HG03095 (cell line): ENCODE results near the gene INPP5K.
"Not testable (repeated sequence)": the region's sequence is repeated elsewhere in the genome, so short reads cannot be mapped to it uniquely, and the experiment has no call there.

ENCODE experiments used
- ATAC-seq: cut with Tn5 transposase; IDR thresholded peaks from one replicate; pipeline ENCODE4 v1.9.1; 2021; ENCODE audit warnings: moderate library complexity; ENCODE audit not compliant: unreplicated experiment

Gene INPP5K

GRCh38 chr17:1516388-1517161 is at the start of gene INPP5K:
TSS of gene INPP5K (minus strand) at chr17:1516612. CDS start at chr17:1516499, 113 bp downstream.
- peak; percentile 78 for ATAC-seq

DNA sequence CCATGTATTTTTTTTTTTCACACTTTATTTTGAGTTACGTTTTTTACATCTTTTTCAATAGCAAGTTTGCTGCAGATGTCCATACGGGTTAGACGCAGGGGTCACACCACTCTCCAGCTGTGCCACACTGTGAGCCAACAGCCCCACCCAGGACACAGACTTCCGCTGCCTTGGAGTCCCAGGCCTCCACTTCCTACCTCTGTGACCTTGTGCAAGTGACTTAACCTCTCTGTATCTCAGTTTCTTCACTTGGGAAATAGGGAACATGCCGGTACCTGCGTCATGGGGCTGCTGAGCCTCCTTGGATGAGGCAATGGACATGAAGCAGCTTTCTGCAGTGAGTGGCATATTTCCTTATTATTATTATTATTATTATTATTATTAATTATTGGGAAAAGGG is 49.5 kb upstream of the INPP5K start:
- ATAC-seq: no peak

- no peak for ATAC-seq
Observed at GRCh38 chr17:1563786-1564613, 47.6 kb upstream of the INPP5K start.

DNA sequence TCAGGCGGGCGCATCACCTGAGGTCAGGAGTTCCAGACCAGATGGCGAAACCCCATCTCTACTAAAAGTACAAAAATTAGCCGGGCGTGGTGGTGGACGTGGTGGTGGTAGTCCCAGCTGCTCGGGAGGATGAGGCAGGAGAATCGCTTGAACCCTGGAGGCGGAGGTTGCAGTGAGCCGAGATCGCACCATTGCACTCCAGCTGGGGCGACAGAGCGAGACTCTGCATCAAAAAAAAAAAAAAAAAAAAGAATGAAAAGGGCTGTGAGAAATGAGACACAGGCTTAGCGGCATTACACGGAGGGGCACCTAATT is 47.0 kb upstream of the INPP5K start:
- ATAC-seq: not testable (repeated sequence)

GRCh38 chr17:1562176-1562643 is 45.8 kb upstream of the INPP5K start:
- peak; percentile 19 for ATAC-seq

DNA sequence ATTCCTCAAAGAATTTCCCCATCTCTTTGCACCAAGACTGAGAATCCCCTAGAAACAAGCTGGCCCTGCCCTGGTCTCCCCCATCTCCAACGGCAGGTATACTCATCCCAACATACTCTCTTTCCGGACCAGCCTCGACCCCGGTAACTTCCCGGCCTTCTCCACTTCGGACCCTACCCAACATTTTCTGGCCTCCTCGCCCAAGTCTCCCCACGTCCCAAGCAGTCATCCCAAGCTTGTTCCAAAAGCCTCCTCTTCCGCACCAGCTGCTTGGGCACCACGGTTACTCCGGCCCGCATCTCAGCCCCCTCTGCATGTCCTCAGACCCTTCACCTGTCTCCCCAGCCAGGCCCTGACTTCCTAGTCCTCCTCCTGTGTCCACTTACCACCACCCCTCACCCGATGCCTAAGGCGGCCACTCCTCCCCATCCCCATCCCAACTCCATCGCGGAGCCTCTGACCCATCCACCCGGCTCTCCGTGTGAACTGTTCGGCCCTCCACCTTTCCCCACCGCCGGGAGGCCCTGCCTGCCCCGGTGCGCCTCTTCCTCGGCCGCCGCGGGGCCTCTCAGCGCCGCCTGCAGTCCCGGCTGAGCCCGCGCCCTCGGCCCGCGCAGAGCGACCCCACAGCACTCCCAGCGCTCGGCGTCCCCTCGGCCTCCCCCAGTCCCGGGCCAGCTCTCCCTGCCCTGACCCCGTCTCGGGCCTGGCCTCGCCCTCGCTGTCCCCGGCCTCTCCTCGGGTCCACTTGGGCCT is 45.2 kb upstream of the INPP5K start:
- no peak for ATAC-seq

- ATAC-seq: no peak
Observed at GRCh38 chr17:1560858-1561355, 44.5 kb upstream of the INPP5K start.

DNA sequence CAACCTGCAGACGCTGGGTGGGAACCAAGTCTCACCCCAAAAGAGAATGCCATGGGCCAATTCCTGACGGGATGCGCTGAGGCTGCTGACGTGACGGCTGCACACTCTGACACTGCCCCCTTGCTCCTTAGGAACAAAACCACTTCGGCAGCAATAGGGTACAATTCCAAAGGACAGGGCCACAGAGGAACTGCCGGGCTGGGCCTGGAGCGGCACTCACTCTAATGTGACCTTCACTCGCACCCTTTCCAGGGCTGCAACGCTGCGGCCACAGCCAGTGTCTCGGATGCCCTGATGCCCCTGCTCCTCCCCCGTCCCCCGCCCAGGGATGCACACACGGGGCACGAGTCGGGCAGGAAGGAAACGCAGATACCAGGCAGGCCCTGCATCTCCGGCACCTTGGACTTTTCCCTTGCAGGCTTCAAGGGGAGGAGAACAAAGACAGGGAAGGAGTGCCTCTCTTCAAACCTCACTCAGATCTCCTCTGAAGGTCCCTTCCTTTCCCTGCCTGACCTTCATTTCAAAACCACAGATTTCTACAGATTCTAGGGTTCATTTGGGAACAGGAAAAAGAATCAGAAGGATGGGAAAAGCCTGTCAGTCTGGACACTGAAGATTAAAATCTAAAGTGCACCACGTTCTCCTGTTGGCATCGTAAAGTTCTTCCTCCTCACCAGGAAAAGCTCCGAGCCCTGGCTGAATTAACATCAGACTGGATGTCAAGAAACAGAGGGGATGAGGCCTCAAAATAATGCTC is 43.9 kb upstream of the INPP5K start:
- ATAC-seq: no peak

GRCh38 chr17:1559047-1560043 is 42.9 kb upstream of the INPP5K start:
- no peak for ATAC-seq

- ATAC-seq: no peak
Observed at GRCh38 chr17:1558401-1558800, 42.0 kb upstream of the INPP5K start.

DNA sequence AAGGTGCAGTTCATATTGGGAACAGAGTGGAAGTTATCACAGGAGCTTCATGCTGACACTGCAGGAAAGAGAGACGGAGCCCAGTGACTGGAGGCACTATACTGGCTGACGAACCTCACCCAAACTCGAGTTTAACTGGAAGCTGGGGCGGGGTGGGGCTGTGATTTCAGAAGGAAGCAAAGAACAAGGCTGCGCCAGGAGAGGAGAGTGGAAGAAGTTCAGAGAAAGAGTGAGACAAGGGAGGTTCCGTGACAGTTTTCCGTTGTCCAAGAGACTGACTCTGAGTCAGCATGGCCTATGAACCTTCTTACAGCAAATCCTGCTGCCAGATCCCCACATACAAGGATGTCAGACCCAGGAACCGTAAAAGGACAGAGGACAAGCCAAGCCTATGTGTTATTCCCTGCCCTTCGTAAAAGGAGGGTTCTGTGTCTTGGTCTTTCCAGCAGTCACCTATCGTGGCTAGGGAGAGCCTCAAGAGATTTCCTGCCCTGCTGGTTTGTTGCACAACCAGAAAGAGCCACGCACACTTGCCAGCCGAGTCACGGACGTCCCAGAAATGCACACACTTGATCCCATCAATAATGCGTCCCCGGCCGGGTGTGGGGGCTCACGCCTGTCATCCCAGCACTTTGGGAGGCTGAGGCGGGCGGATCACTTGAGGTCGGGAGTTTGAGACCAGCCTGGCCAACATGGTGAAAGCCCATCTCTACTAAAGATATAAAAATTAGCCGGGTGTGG is 41.1 kb upstream of the INPP5K start:
- ATAC-seq: no peak

GRCh38 chr17:1555651-1556471 is 39.4 kb upstream of the INPP5K start:
- ATAC-seq: no peak

DNA sequence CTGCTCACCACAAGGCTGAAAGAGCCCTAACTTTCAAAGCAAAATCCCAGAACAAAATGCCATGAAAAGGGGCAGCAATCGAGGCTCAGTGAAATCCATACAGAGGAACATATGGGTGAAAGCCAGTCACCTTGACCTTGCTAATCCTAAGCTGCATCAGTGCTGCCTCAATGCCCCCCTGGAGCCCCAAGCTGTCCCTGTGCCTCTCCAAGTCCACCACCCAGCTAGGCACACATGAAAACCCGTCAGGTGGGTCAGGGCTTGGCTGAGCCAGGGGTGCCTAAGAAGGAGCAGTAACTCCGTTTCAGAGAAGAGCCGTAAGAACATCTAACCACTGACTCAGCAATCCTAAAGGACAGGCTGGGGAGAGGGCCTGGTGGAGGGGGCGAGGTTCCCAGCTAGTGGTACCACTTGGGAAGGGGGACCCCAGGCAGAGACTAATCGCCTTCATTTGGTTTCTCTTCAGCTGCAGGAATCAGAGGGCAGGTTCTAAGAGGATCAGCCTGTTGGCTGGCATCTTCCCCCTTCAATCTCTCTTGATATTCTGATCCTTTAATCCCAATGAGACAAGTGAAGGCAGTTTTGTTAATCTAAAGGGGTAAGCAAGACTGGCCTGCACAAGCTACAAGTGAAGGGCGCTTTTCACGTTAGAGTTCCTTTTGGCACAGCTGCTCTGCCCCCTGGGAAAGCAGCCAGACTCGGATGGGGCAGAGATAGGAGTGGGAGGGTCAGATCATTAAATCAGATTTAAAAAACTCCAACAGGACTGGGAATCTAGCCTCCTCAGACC is 38.5 kb upstream of the INPP5K start:
- ATAC-seq: no peak

GRCh38 chr17:1553354-1554266 is 37.2 kb upstream of the INPP5K start:
- no peak for ATAC-seq

DNA sequence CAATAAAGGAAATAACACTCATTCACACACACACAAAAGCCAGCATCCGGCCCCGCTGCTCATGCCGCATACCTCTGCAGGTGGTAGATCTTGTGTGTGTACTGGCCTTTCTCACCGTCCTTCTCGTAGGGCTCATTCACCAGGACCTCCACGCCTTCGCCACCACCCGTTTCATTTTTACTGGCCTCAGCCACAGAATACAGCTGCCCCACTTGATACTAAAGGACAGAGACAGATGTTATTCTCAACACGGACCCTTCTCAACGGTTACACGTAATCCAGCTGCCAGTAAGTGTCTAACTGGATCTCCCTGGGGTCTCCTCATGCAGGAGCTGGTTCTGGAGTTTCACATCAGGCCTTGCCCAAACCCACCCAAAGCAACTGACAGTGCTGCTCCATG is 36.5 kb upstream of the INPP5K start:
- no peak for ATAC-seq

- no peak for ATAC-seq
Observed at GRCh38 chr17:1551741-1552140, 35.3 kb upstream of the INPP5K start.
